Umbilical cord (tissue), 2 donors: Measurements from ENCODE around the gene NFATC2. TPM values are rescaled to one million over a fixed set of nuclear protein-coding genes. Genes with fewer than 3 reads are reported as not detected.
"Not testable (repeated sequence)": the region's sequence is repeated elsewhere in the genome, so short reads cannot be mapped to it uniquely, and the experiment has no call there.

Experiments used
- DNase-seq: peaks from one replicate; pipeline ENCODE4 v3.0.0-alpha.2; 2015; ENCODE audit warnings: low spot score
- total RNA-seq: library from RNA; depleted of rRNA; stranded (reverse); fragments of >200 nt; gene quantifications from one replicate; pipeline ENCODE4 v1.2.3, GENCODE V29; 2014; ENCODE audit warnings: low replicate concordance; ENCODE audit not compliant: insufficient read depth

The NFATC2 gene
- total RNA-seq, 1 donor from 2014 or later = 14.7 TPM

- no peak for DNase-seq
These were observed 68.7 kb downstream of the NFATC2 start for GRCh38 chr20:51473771-51474170.

- no peak for DNase-seq
These were observed 69.3 kb downstream of the NFATC2 start for GRCh38 chr20:51473256-51473655.

GRCh38 chr20:51470907-51471411 is 71.6 kb downstream of the NFATC2 start:
- DNase-seq = no peak

GRCh38 chr20:51470499-51470820 is 72.1 kb downstream of the NFATC2 start:
- DNase-seq = no peak

DNA sequence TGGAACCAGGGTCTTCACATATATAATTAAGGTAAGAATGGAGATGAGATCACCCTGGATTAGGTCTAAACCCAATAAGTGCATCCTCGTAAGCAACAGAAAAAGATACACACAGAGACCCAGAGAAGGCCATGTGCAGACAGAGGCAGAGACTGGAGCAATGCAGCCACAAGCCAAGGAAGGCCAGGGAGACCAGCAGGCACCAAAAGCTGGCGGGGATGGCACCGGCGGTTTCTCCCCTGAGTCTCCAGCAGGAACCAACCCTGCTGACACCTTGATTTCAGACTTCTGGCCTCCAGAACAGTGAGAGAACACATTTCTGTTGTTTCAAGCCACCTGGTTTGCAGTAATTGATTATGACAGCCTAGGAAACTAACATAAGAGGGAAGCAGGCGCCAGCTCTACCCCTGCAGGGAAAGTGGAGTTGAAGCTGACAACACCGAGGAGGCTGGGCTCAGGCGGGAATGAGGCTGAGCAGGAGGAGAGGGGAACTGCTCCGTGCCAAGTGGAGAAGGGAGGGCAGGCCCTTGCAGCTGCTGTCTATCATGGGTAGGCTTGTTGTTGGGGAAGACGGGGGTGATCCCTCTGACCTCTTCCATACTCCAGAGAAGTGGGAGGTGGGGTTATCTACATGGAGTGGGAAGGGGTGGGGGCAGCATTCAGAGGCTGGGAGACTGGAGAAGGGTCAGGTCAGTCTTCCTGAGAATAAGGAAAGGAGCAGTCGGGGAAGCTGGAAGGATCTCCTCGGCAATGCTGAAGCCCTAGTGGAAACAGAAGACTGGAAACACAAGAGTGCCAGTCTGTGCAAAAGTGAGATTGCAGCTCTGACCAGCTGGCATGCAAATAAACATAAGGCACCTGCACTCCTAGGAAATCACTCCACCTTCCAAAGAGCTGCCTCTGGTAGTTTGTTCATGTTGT is 72.7 kb downstream of the NFATC2 start:
- DNase-seq = peak; percentile 68

- DNase-seq = no peak
These were observed 73.5 kb downstream of the NFATC2 start for GRCh38 chr20:51469046-51469445.

GRCh38 chr20:51468636-51469035 is 73.9 kb downstream of the NFATC2 start:
- DNase-seq = no peak

DNA sequence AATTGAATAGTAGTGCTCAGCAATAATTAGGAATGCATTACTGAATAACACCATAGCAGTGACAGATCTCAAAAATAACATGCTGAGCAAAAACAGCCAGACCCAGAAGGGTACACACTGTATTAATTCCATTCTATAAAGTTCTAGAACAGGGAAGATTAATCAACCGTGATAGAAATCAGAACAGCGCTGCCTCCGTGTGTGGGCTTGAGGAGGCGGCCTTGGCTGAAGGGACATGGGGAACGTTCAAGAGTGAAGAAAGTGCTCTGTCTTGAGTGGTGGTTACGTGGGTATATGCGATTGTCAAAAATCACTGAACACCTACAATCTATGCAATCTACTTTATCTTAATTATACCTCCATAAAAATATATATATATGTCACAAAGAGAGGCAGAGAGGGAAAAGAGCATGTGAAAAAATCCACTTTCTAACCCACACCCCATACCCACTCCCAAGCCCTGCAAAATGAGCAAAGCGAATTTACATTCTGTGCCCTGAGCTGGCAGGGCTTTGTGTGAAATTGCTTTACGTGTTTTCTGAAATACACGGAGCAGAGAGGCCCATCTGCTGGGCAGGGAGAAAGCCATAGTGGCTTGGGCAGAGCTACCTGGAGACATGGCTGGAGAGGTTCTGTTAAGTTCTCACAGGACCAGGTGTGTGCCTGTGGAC is 74.4 kb downstream of the NFATC2 start:
- no peak for DNase-seq

DNA sequence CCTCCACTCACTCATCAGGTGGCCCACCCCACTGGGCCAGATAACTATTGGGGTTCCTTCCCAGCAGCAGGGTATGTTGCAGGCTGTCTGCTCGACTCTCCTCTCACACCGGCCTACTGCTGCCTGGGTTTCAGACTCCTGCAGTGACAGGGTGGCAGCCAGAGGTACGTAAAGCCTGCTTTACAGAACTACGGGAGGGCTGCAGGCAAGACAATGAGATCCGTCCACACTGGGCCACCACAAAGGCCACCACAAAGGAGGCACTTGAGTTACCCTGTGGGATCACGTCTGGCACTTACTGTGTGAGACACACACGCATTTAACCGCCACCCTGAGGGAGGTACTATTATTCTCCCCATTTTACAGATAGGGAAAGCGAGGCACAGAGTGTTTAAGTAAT is 78.5 kb downstream of the NFATC2 start:
- no peak for DNase-seq

- DNase-seq = no peak
These were observed 79.0 kb downstream of the NFATC2 start for GRCh38 chr20:51463560-51463959.

- peak; percentile 93 for DNase-seq
These were observed 79.8 kb downstream of the NFATC2 start for GRCh38 chr20:51462566-51463276.

DNA sequence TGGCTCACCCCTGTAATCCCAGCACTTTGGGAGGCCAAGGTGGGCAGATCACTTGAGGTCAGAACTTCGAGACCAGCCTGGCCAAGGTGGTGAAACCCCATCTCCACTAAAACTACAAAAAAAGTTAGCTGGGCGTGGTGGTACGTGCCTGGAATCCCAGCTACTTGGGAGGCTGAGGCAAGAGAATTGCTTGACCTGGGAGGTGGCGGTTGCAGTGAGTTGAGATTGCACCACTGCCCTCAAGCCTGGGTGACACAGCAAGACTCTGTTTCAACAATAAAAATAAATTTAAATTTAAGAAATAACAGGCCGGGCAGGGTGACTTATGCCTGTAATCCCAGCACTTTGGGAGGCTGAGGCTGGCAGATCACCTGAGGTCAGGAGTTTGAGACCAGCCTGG is 80.7 kb downstream of the NFATC2 start:
- DNase-seq = not testable (repeated sequence)

DNA sequence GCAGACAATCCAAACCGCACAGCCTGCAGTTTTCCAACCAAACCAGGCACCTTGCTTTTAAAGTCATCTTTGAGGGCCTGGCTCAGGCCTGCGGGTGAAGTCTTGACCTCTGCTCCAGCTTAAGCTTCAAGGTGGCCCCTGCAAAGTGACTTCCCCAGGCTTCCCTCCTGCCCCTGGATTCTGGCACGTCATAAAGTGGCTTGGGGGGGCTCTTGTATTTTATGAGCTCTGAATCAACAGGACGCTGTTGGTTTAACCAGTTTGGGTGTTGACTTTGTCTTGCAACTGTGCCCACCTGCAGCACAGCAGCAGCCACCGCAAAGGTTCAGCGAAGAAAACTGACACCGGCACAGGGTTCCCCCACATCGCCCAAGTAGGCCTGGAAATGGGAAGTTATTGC is 81.2 kb downstream of the NFATC2 start:
- no peak for DNase-seq

DNA sequence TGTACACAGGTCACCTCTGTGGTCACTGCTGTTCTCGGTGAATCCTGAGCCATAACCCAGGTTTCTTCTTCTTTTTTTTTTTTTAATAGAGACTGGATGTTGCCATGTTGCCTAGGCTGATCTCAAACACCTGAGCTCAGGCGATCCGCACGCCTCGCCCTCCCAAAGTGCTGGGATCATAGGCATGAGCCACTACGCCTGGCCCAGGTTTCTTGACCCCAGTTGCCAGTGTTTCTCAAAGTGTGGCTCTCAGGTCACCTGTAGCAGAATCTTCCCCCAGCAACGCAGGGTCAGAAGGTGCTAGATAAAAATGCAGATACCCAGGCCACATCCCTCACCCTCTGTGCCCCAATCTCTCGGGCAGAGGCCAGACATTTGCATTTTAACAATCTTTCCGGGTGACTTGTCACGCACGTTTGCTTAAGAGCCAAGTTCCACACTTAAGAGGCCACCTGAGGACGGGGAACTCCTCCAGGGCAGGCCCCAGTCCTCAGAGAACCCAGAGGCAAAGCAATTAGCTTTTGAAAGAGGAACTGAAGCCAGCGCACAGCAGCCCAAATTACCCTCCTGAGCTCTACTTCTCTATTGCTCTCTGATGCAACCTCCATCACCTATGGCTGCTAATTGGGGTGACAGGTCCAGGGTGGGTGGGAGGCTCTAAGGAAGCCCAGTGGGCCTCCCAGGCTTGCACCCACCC is 81.8 kb downstream of the NFATC2 start:
- DNase-seq = no peak

- no peak for DNase-seq
These were observed 82.4 kb downstream of the NFATC2 start for GRCh38 chr20:51460163-51460562.

DNA sequence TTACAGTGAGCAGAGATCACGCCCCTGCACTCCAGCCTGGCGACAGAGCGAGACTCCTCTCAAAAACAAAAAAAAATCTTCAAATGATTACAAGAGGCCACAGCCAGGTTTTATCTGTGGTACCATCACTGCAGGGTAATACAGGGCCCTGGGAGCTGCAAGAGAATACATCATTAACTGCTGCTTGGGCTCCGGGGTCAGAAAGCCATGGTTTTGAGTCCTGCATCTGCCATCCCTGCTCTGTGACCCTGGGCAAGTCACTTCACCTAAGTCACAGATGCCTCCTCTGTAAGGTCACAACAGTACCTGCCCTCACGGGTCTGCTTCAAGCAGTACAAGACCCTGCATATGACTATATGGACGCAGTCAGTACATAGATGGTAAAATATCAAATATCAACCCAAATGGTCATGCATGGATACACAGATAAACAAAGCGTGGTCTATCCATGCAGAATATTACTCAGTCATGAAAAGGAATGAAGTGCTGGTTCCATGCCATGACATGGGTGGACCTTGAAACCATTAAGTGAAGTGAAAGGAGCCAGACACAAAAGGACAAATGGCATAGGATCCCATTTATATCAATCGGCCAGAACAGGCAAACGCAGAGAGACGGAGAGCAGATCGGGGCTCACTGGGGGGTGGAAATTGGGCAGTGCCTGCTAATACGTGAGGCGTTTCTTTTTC is 83.6 kb downstream of the NFATC2 start:
- no peak for DNase-seq

DNA sequence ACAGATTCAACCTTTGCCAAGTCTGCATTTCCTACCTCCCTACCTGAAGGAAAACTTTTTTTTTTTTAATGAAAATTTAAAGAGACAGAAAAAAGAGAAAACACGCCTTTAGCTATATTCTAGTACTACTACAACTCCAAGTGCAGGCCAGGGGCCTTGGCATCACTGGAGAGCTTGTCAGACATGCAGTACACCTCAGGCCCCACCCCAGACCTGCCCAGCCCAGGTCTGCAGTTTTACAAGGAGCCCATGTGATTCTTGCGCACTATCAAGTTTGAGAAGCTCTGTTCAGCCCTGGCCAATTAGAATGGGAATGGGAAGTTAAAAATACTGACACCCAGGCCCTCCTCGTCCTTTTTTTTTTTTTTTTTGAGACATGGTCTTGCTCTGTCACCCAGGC is 85.0 kb downstream of the NFATC2 start:
- DNase-seq = no peak

- peak; percentile 98 for DNase-seq
These were observed 85.7 kb downstream of the NFATC2 start for GRCh38 chr20:51456511-51457509.

DNA sequence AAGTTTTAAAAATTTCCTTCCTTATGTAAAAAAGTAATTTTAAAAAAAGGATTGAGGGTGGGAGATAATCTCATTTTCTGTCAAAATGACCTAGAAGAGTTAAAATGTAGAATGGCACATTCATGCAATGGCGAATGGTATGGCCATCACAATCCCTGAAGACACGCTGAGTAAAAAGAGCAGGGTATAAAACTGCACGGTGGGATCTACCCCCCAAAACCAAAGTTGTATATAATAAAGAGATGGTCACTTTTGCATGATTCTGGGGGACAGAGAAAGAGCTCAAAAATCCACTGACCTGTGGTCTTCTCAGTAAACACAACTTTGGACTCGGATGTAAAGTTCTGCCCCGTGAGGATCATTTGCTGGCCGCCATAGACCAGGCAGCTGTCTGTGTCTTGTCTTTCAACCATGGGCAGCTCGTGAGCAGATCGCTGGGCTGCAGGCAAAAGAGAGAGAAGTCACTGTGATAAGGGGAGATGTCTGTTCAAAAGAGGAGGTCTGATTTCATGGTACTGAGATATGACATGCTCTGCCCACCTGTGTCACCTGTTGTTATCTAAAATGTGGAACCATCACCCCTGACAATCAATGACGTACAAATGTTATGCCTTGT is 88.2 kb downstream of the NFATC2 start:
- DNase-seq = no peak
